Stimulated activated naive CD8-positive, alpha-beta T cell treated with anti-CD3 and anti-CD28 coated beads, Interleukin-15, Interleukin-2, amounts not matched to agents 100 ng/mL and 50 ng/mL, for 24 hours (primary cell): ENCODE data around the gene ALDH1A2.

Source experiments
- H3K27ac Mint-ChIP-seq: one replicate; pipeline ENCODE4 v1.8.0; 2021; ENCODE audit warnings: mild to moderate bottlenecking, mixed read lengths
- H3K27me3 Mint-ChIP-seq: one replicate; pipeline ENCODE4 v1.8.0; 2021; ENCODE audit warnings: mixed read lengths
- H3K36me3 Mint-ChIP-seq: one replicate; pipeline ENCODE4 v1.8.0; 2021; ENCODE audit warnings: low read depth, mixed read lengths
- H3K4me1 Mint-ChIP-seq: one replicate; pipeline ENCODE4 v1.8.0; 2021; ENCODE audit warnings: low read depth, mixed read lengths
- H3K4me3 Mint-ChIP-seq: one replicate; pipeline ENCODE4 v1.8.0; 2021; ENCODE audit warnings: mild to moderate bottlenecking, mixed read lengths
- H3K9me3 Mint-ChIP-seq: one replicate; pipeline ENCODE4 v1.8.0; 2021; ENCODE audit warnings: mixed read lengths

Gene ALDH1A2

GRCh38 chr15:57931570-57931969 lies 133.9 kb downstream of the ALDH1A2 start:
- Mint-ChIP-seq H3K9me3 (peaks cover 4% of the 10 kb centered on the region), H3K4me1 (no peaks in the 10 kb centered on the region), H3K36me3 (no peaks in the 10 kb centered on the region), H3K4me3 (no peak overlapping the region), H3K27ac (no peak overlapping the region), H3K27me3 (peaks cover 47% of the 10 kb centered on the region)

- no peak overlapping the region for H3K27ac Mint-ChIP-seq
- no peaks in the 10 kb centered on the region for H3K4me1 Mint-ChIP-seq
- peaks cover 34% of the 10 kb centered on the region for H3K27me3 Mint-ChIP-seq
- no peaks in the 10 kb centered on the region for H3K9me3 Mint-ChIP-seq
- H3K4me3 Mint-ChIP-seq, result no peak overlapping the region
- H3K36me3 Mint-ChIP-seq, result no peaks in the 10 kb centered on the region
Observed at GRCh38 chr15:57927091-57927631, 138.3 kb downstream of the ALDH1A2 start.

- Mint-ChIP-seq H3K4me3 (no peak overlapping the region), H3K9me3 (no peaks in the 10 kb centered on the region), H3K36me3 (no peaks in the 10 kb centered on the region), H3K27me3 (peaks cover 29% of the 10 kb centered on the region), H3K4me1 (no peaks in the 10 kb centered on the region), H3K27ac (no peak overlapping the region)
Observed at GRCh38 chr15:57925650-57926049, 139.9 kb downstream of the ALDH1A2 start.

- Mint-ChIP-seq H3K9me3 (no peaks in the 10 kb centered on the region), H3K4me3 (no peak overlapping the region), H3K4me1 (no peaks in the 10 kb centered on the region), H3K27ac (no peak overlapping the region), H3K36me3 (no peaks in the 10 kb centered on the region), H3K27me3 (peaks cover 30% of the 10 kb centered on the region)
Observed at GRCh38 chr15:57924598-57924997, 140.9 kb downstream of the ALDH1A2 start.

GRCh38 chr15:57923750-57924149 lies 141.8 kb downstream of the ALDH1A2 start:
- Mint-ChIP-seq H3K36me3 (no peaks in the 10 kb centered on the region), H3K27ac (no peak overlapping the region), H3K4me3 (no peak overlapping the region), H3K9me3 (no peaks in the 10 kb centered on the region), H3K4me1 (no peaks in the 10 kb centered on the region), H3K27me3 (peaks cover 26% of the 10 kb centered on the region)

- no peak overlapping the region for H3K4me3 Mint-ChIP-seq
- no peaks in the 10 kb centered on the region for H3K4me1 Mint-ChIP-seq
- H3K27ac Mint-ChIP-seq, result no peak overlapping the region
- peaks cover 23% of the 10 kb centered on the region for H3K27me3 Mint-ChIP-seq
- H3K36me3 Mint-ChIP-seq, result no peaks in the 10 kb centered on the region
- H3K9me3 Mint-ChIP-seq, result no peaks in the 10 kb centered on the region
Observed at GRCh38 chr15:57923306-57923705, 142.2 kb downstream of the ALDH1A2 start.

- Mint-ChIP-seq H3K9me3 (no peaks in the 10 kb centered on the region), H3K4me3 (no peak overlapping the region), H3K27me3 (peaks cover 26% of the 10 kb centered on the region), H3K36me3 (no peaks in the 10 kb centered on the region), H3K27ac (no peak overlapping the region), H3K4me1 (no peaks in the 10 kb centered on the region)
Observed at GRCh38 chr15:57922776-57923175, 142.7 kb downstream of the ALDH1A2 start.

- Mint-ChIP-seq H3K4me1 (no peaks in the 10 kb centered on the region), H3K4me3 (no peak overlapping the region), H3K27ac (no peak overlapping the region), H3K27me3 (peaks cover 26% of the 10 kb centered on the region), H3K9me3 (no peaks in the 10 kb centered on the region), H3K36me3 (no peaks in the 10 kb centered on the region)
Observed at GRCh38 chr15:57921371-57921770, 144.1 kb downstream of the ALDH1A2 start.

GRCh38 chr15:57920911-57921310 lies 144.6 kb downstream of the ALDH1A2 start:
- H3K27ac Mint-ChIP-seq, result no peak overlapping the region
- H3K4me1 Mint-ChIP-seq, result no peaks in the 10 kb centered on the region
- no peaks in the 10 kb centered on the region for H3K36me3 Mint-ChIP-seq
- H3K4me3 Mint-ChIP-seq, result no peak overlapping the region
- no peaks in the 10 kb centered on the region for H3K9me3 Mint-ChIP-seq
- peaks cover 26% of the 10 kb centered on the region for H3K27me3 Mint-ChIP-seq

GRCh38 chr15:57919754-57920153 lies 145.8 kb downstream of the ALDH1A2 start:
- H3K27ac Mint-ChIP-seq, result no peak overlapping the region
- H3K36me3 Mint-ChIP-seq, result no peaks in the 10 kb centered on the region
- H3K27me3 Mint-ChIP-seq, result peaks cover 18% of the 10 kb centered on the region
- no peaks in the 10 kb centered on the region for H3K4me1 Mint-ChIP-seq
- no peak overlapping the region for H3K4me3 Mint-ChIP-seq
- no peaks in the 10 kb centered on the region for H3K9me3 Mint-ChIP-seq

GRCh38 chr15:57917998-57918397 lies 147.5 kb downstream of the ALDH1A2 start:
- H3K27ac Mint-ChIP-seq, result no peak overlapping the region
- peaks cover 18% of the 10 kb centered on the region for H3K27me3 Mint-ChIP-seq
- no peaks in the 10 kb centered on the region for H3K4me1 Mint-ChIP-seq
- no peaks in the 10 kb centered on the region for H3K36me3 Mint-ChIP-seq
- H3K9me3 Mint-ChIP-seq, result no peaks in the 10 kb centered on the region
- H3K4me3 Mint-ChIP-seq, result no peak overlapping the region

- Mint-ChIP-seq H3K9me3 (no peaks in the 10 kb centered on the region), H3K27me3 (peaks cover 14% of the 10 kb centered on the region), H3K27ac (no peak overlapping the region), H3K4me1 (no peaks in the 10 kb centered on the region), H3K4me3 (no peak overlapping the region), H3K36me3 (no peaks in the 10 kb centered on the region)
Observed at GRCh38 chr15:57916695-57917094, 148.8 kb downstream of the ALDH1A2 start.

- H3K4me1 Mint-ChIP-seq, result no peaks in the 10 kb centered on the region
- no peak overlapping the region for H3K27ac Mint-ChIP-seq
- H3K9me3 Mint-ChIP-seq, result no peaks in the 10 kb centered on the region
- H3K27me3 Mint-ChIP-seq, result peaks cover 14% of the 10 kb centered on the region
- no peaks in the 10 kb centered on the region for H3K36me3 Mint-ChIP-seq
- H3K4me3 Mint-ChIP-seq, result no peak overlapping the region
Observed at GRCh38 chr15:57915827-57916531, 149.5 kb downstream of the ALDH1A2 start.

GRCh38 chr15:57914350-57915055 lies 151.0 kb downstream of the ALDH1A2 start:
- H3K27ac Mint-ChIP-seq, result no peak overlapping the region
- H3K36me3 Mint-ChIP-seq, result no peaks in the 10 kb centered on the region
- no peaks in the 10 kb centered on the region for H3K4me1 Mint-ChIP-seq
- H3K9me3 Mint-ChIP-seq, result no peaks in the 10 kb centered on the region
- peaks cover 8% of the 10 kb centered on the region for H3K27me3 Mint-ChIP-seq
- no peak overlapping the region for H3K4me3 Mint-ChIP-seq

GRCh38 chr15:57911247-57911646 lies 154.3 kb downstream of the ALDH1A2 start:
- no peaks in the 10 kb centered on the region for H3K36me3 Mint-ChIP-seq
- no peak overlapping the region for H3K27ac Mint-ChIP-seq
- no peak overlapping the region for H3K4me3 Mint-ChIP-seq
- peaks cover 12% of the 10 kb centered on the region for H3K27me3 Mint-ChIP-seq
- no peaks in the 10 kb centered on the region for H3K4me1 Mint-ChIP-seq
- peaks cover 3% of the 10 kb centered on the region for H3K9me3 Mint-ChIP-seq
